Activated CD4-positive, alpha-beta memory T cell treated with anti-CD3 and anti-CD28 coated beads, Interleukin-2, amount 10 ng/mL, durations not matched to agents 7 days and 5 days (primary cell): ENCODE measurements around the gene GABRB2. TPM values are rescaled to one million over a fixed set of nuclear protein-coding genes. Genes with fewer than 3 reads are reported as not detected.
"Not testable (repeated sequence)": the region's sequence is repeated elsewhere in the genome, so short reads cannot be mapped to it uniquely, and the experiment has no call there.

Experiments
- CTCF ChIA-PET: fragments of 350-600 bp; sonication (Branson Sonifier 250); formaldehyde crosslinking; loops from one replicate; lab custom pipeline; 2021; ENCODE audit warnings: antibody characterized with exemption, inconsistent platforms; lab: Charles Lee
- POLR2A ChIA-PET: fragments of 350-600 bp; sonication (Branson Sonifier 250); formaldehyde crosslinking; loops from one replicate; lab custom pipeline; 2021; ENCODE audit warnings: antibody characterized with exemption; lab: Charles Lee
- DNase-seq: peaks from one replicate; pipeline ENCODE4 v3.0.0-alpha.2; 2020
- H3K27ac Mint-ChIP-seq: one replicate; pipeline ENCODE4 v1.8.0; 2021; ENCODE audit warnings: mild to moderate bottlenecking, mixed read lengths
- H3K27me3 Mint-ChIP-seq: one replicate; pipeline ENCODE4 v1.8.0; 2021; ENCODE audit warnings: mixed read lengths
- H3K36me3 Mint-ChIP-seq: one replicate; pipeline ENCODE4 v1.8.0; 2021; ENCODE audit warnings: low read depth, mixed read lengths
- H3K4me1 Mint-ChIP-seq: one replicate; pipeline ENCODE4 v1.8.0; 2021; ENCODE audit warnings: mixed read lengths
- H3K4me3 Mint-ChIP-seq: one replicate; pipeline ENCODE4 v1.8.0; 2021; ENCODE audit warnings: mild to moderate bottlenecking, mixed read lengths
- H3K9me3 Mint-ChIP-seq: one replicate; pipeline ENCODE4 v1.8.0; 2021; ENCODE audit warnings: mixed read lengths
- total RNA-seq, 2 experiments: library from RNA; stranded (reverse); gene quantifications; one replicate each; pipeline ENCODE4 v1.2.3, GENCODE V29; 2021

Gene GABRB2
- total RNA-seq, 2 experiments from 2014 or later = not detected

DNA sequence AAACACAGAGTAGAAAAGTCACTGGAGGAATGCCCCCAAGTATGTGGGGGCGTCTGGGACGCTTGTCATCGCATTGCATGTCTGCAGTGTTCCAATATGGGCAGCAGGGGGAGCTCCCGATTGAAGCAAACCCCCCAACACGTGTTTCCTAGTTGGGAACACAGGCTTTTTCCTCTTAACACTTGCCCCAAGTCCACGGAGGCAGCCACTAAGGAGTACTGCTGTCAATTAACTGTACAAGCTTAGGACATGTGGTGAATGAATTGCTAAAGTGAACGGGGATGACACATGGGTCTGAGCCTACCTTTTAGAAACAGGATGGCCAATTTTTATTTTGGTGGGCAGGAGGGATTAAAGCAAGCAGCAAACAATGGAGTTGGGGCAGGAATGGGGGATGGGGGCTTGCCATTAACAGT is 2.2 kb downstream of the GABRB2 start:
- CTCF ChIA-PET = interaction anchor here (0.7 to 1.0 kb wide), 2 partner anchors 1804 to 1864 kb away, joined by 3 read pairs; no protein-coding TSS in a partner anchor
- H3K27ac Mint-ChIP-seq = no peak overlapping the region
- peak; percentile 24 for DNase-seq
- no peak overlapping the region for H3K4me3 Mint-ChIP-seq
- POLR2A ChIA-PET = no interaction called here
- peaks cover 39% of the 10 kb centered on the region for H3K27me3 Mint-ChIP-seq
- H3K36me3 Mint-ChIP-seq = no peaks in the 10 kb centered on the region
- H3K4me1 Mint-ChIP-seq = peaks cover 13% of the 10 kb centered on the region
- H3K9me3 Mint-ChIP-seq = no peaks in the 10 kb centered on the region

GRCh38 chr5:161539016-161539415 is 7.5 kb downstream of the GABRB2 start:
- no peak overlapping the region for H3K4me3 Mint-ChIP-seq
- H3K4me1 Mint-ChIP-seq = no peaks in the 10 kb centered on the region
- no peaks in the 10 kb centered on the region for H3K36me3 Mint-ChIP-seq
- H3K27me3 Mint-ChIP-seq = no peaks in the 10 kb centered on the region
- H3K27ac Mint-ChIP-seq = no peak overlapping the region
- no peak for DNase-seq
- H3K9me3 Mint-ChIP-seq = peaks cover 2% of the 10 kb centered on the region
- ChIA-PET CTCF (no interaction called here), POLR2A (no interaction called here)

GRCh38 chr5:161535762-161536161 is 10.8 kb downstream of the GABRB2 start:
- H3K27ac Mint-ChIP-seq = no peak overlapping the region
- DNase-seq = no peak
- ChIA-PET POLR2A (interaction anchor here (0.7 kb wide), 1 partner anchor 559 kb away, joined by 3 read pairs; no protein-coding TSS in a partner anchor), CTCF (no interaction called here)
- peaks cover 2% of the 10 kb centered on the region for H3K9me3 Mint-ChIP-seq
- H3K4me3 Mint-ChIP-seq = no peak overlapping the region
- no peaks in the 10 kb centered on the region for H3K4me1 Mint-ChIP-seq
- H3K27me3 Mint-ChIP-seq = no peaks in the 10 kb centered on the region
- H3K36me3 Mint-ChIP-seq = no peaks in the 10 kb centered on the region

- CTCF ChIA-PET = no interaction called here
Measured at GRCh38 chr5:161530700-161531099, 15.8 kb downstream of the GABRB2 start.

DNA sequence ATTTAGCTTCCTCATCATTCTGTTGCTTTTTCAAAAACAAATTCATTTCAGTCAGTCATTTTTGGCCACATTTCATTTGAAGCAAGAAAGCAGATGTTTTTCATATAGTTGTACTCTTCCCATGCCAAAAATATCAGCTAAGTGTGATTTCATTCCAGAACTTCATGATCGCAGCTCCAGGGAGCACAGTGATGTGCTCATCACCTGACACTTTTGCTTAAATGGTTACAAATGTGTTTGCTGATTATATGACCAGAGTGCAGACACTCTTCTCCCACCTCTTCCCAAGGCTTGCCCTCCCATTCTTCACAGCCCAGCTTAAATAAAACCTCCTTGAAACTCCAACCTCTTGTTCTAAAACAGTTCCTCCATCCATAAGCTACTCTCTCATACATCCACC is 32.6 kb downstream of the GABRB2 start:
- POLR2A ChIA-PET = no interaction called here

More at GRCh38 chr5:161530700-161531099, 15.8 kb downstream of the GABRB2 start:
- Mint-ChIP-seq H3K36me3 (no peaks in the 10 kb centered on the region), H3K27ac (no peak overlapping the region), H3K4me1 (no peaks in the 10 kb centered on the region), H3K4me3 (no peak overlapping the region), H3K9me3 (no peaks in the 10 kb centered on the region), H3K27me3 (no peaks in the 10 kb centered on the region)
- POLR2A ChIA-PET = no interaction called here
- DNase-seq = no peak

GRCh38 chr5:161507591-161507990 is 38.9 kb downstream of the GABRB2 start:
- CTCF ChIA-PET = no interaction called here
- POLR2A ChIA-PET = no interaction called here
- no peak for DNase-seq
- Mint-ChIP-seq H3K4me3 (no peak overlapping the region), H3K4me1 (no peaks in the 10 kb centered on the region), H3K27me3 (no peaks in the 10 kb centered on the region), H3K9me3 (peaks cover 1% of the 10 kb centered on the region), H3K36me3 (no peaks in the 10 kb centered on the region), H3K27ac (no peak overlapping the region)

More for the DNA sequence above, 32.6 kb downstream of the GABRB2 start:
- Mint-ChIP-seq H3K4me3 (no peak overlapping the region), H3K27me3 (no peaks in the 10 kb centered on the region), H3K4me1 (no peaks in the 10 kb centered on the region), H3K9me3 (peaks cover 5% of the 10 kb centered on the region), H3K27ac (no peak overlapping the region), H3K36me3 (no peaks in the 10 kb centered on the region)
- CTCF ChIA-PET = no interaction called here
- DNase-seq = no peak

- CTCF ChIA-PET, DNase-seq, H3K4me1 Mint-ChIP-seq, H3K27me3 Mint-ChIP-seq, H3K27ac Mint-ChIP-seq, POLR2A ChIA-PET, H3K9me3 Mint-ChIP-seq, H3K36me3 Mint-ChIP-seq, H3K4me3 Mint-ChIP-seq: not testable (repeated sequence)
Measured at GRCh38 chr5:161505160-161505559, 41.4 kb downstream of the GABRB2 start.

GRCh38 chr5:161498531-161498930 is 48.0 kb downstream of the GABRB2 start:
- no peaks in the 10 kb centered on the region for H3K36me3 Mint-ChIP-seq
- H3K9me3 Mint-ChIP-seq = peaks cover 3% of the 10 kb centered on the region
- POLR2A ChIA-PET = no interaction called here
- CTCF ChIA-PET = no interaction called here
- no peaks in the 10 kb centered on the region for H3K4me1 Mint-ChIP-seq
- H3K27ac Mint-ChIP-seq = no peak overlapping the region
- no peak overlapping the region for H3K4me3 Mint-ChIP-seq
- no peaks in the 10 kb centered on the region for H3K27me3 Mint-ChIP-seq
- DNase-seq = no peak

DNA sequence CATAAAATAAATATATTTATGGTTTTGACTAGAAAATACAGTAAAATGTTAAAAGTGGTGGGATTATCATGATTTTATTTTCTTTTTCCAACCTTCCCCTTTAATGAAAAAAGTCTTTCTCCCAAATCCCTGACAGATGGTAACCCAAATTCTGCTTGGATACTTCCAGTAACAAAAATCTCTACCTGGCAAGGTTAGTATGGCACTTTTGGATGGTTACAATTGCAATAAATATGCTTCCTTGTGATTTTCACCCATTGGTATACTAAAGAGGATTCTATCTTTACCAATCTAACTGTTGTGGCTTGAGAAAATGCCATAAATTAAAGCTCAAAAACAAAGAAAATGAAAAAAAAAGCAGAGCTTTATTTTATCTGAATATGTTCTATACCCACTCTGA is 62.8 kb downstream of the GABRB2 start:
- no peak overlapping the region for H3K4me3 Mint-ChIP-seq
- no peaks in the 10 kb centered on the region for H3K9me3 Mint-ChIP-seq
- H3K4me1 Mint-ChIP-seq = no peaks in the 10 kb centered on the region
- ChIA-PET CTCF (no interaction called here), POLR2A (no interaction called here)
- no peak overlapping the region for H3K27ac Mint-ChIP-seq
- no peaks in the 10 kb centered on the region for H3K36me3 Mint-ChIP-seq
- DNase-seq = no peak
- no peaks in the 10 kb centered on the region for H3K27me3 Mint-ChIP-seq

GRCh38 chr5:161481922-161482321 is 64.6 kb downstream of the GABRB2 start:
- Mint-ChIP-seq H3K4me3 (no peak overlapping the region), H3K27ac (no peak overlapping the region), H3K4me1 (no peaks in the 10 kb centered on the region), H3K36me3 (no peaks in the 10 kb centered on the region), H3K27me3 (no peaks in the 10 kb centered on the region), H3K9me3 (no peaks in the 10 kb centered on the region)
- ChIA-PET POLR2A (no interaction called here), CTCF (no interaction called here)
- no peak for DNase-seq

- H3K36me3 Mint-ChIP-seq = no peaks in the 10 kb centered on the region
- H3K27me3 Mint-ChIP-seq = no peaks in the 10 kb centered on the region
- H3K4me1 Mint-ChIP-seq = no peaks in the 10 kb centered on the region
- DNase-seq = no peak
- CTCF ChIA-PET = no interaction called here
- H3K4me3 Mint-ChIP-seq = no peak overlapping the region
- H3K27ac Mint-ChIP-seq = no peak overlapping the region
- peaks cover 5% of the 10 kb centered on the region for H3K9me3 Mint-ChIP-seq
- POLR2A ChIA-PET = no interaction called here
Measured at GRCh38 chr5:161471211-161471950, 75.1 kb downstream of the GABRB2 start.

- H3K36me3 Mint-ChIP-seq = no peaks in the 10 kb centered on the region
- POLR2A ChIA-PET = no interaction called here
- peaks cover 2% of the 10 kb centered on the region for H3K9me3 Mint-ChIP-seq
- H3K27ac Mint-ChIP-seq = no peak overlapping the region
- no peak overlapping the region for H3K4me3 Mint-ChIP-seq
- no peaks in the 10 kb centered on the region for H3K27me3 Mint-ChIP-seq
- DNase-seq = no peak
- no peaks in the 10 kb centered on the region for H3K4me1 Mint-ChIP-seq
- CTCF ChIA-PET = no interaction called here
Measured at GRCh38 chr5:161467703-161468102, 78.8 kb downstream of the GABRB2 start.

DNA sequence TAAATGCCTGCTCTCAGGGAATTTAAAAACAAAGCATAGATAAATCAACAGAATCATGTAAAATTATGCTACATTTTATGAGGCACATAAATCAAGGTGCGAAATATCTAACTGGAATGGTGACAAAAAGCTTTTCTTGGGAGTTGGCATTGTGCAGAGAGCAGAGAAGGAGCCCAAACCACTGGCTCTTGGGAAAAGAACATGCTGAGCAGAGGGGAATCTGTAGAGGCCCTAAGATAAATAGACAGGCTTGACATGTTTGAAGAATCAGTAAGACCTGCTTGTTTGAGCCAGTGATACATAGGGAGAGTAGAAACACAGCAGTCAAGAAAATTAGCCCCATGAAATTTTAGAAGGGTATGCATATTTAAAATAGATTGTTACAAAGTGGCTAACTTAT is 85.8 kb downstream of the GABRB2 start:
- H3K27me3 Mint-ChIP-seq = no peaks in the 10 kb centered on the region
- H3K27ac Mint-ChIP-seq = no peak overlapping the region
- no peaks in the 10 kb centered on the region for H3K4me1 Mint-ChIP-seq
- no peak for DNase-seq
- H3K36me3 Mint-ChIP-seq = no peaks in the 10 kb centered on the region
- CTCF ChIA-PET = no interaction called here
- POLR2A ChIA-PET = no interaction called here
- H3K9me3 Mint-ChIP-seq = no peaks in the 10 kb centered on the region
- no peak overlapping the region for H3K4me3 Mint-ChIP-seq

DNA sequence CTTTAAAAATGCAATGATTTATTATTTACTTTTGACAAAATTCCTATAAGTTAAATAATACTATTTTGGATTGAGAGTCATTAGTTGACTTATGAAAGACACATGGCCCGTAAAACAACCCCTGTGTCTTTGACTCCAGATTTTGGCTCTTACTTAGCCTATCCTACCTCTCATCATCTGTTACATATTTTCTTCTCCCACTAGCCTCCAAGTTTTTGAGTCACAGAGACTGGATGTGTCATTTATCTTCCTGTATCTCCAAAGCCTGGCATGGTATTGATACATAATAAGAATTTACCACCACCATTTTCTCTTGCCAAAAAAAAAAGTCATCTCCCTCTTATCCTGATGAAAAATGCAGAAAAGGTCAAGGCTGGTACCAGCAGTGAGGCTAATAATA is 99.9 kb downstream of the GABRB2 start:
- Mint-ChIP-seq H3K4me3 (no peak overlapping the region), H3K36me3 (no peaks in the 10 kb centered on the region), H3K4me1 (no peaks in the 10 kb centered on the region), H3K9me3 (no peaks in the 10 kb centered on the region), H3K27ac (no peak overlapping the region), H3K27me3 (no peaks in the 10 kb centered on the region)
- DNase-seq = no peak
- POLR2A ChIA-PET = no interaction called here
- CTCF ChIA-PET = no interaction called here
